Stimulated activated CD8-positive, alpha-beta memory T cell treated with anti-CD3 and anti-CD28 coated beads, Interleukin-12 subunit alpha, Interleukin-12 subunit beta, amount 100 ng/mL, for 4 hours (primary cell): ENCODE measurements around the gene GNAS-AS1.

ENCODE experiments used
- DNase-seq: peaks from one replicate; pipeline ENCODE4 v3.0.0-alpha.2; 2020; ENCODE audit warnings: low read depth

Gene GNAS-AS1

GRCh38 chr20:58808271-58809046, 42.2 kb downstream of the GNAS-AS1 start:
- no peak for DNase-seq

GRCh38 chr20:58807801-58808200, 42.9 kb downstream of the GNAS-AS1 start:
- no peak for DNase-seq

- no peak for DNase-seq
Measured at GRCh38 chr20:58803533-58803932, 47.2 kb downstream of the GNAS-AS1 start.

GRCh38 chr20:58802061-58802460, 48.6 kb downstream of the GNAS-AS1 start:
- no peak for DNase-seq

- no peak for DNase-seq
Measured at GRCh38 chr20:58800134-58800871, 50.4 kb downstream of the GNAS-AS1 start.

- no peak for DNase-seq
Measured at GRCh38 chr20:58797371-58798338, 53.0 kb downstream of the GNAS-AS1 start.

- DNase-seq = no peak
Measured at GRCh38 chr20:58795923-58796245, 54.8 kb downstream of the GNAS-AS1 start.

- no peak for DNase-seq
Measured at GRCh38 chr20:58795181-58795922, 55.4 kb downstream of the GNAS-AS1 start.

GRCh38 chr20:58794510-58795180, 56.1 kb downstream of the GNAS-AS1 start:
- no peak for DNase-seq

GRCh38 chr20:58793512-58794420, 56.9 kb downstream of the GNAS-AS1 start:
- no peak for DNase-seq

GRCh38 chr20:58792426-58792825, 58.3 kb downstream of the GNAS-AS1 start:
- no peak for DNase-seq

- DNase-seq = no peak
Measured at GRCh38 chr20:58791286-58791685, 59.4 kb downstream of the GNAS-AS1 start.

- no peak for DNase-seq
Measured at GRCh38 chr20:58790454-58790853, 60.2 kb downstream of the GNAS-AS1 start.

- no peak for DNase-seq
Measured at GRCh38 chr20:58788896-58789544, 61.7 kb downstream of the GNAS-AS1 start.

GRCh38 chr20:58787211-58788005, 63.3 kb downstream of the GNAS-AS1 start:
- no peak for DNase-seq

GRCh38 chr20:58784321-58785074, 66.2 kb downstream of the GNAS-AS1 start:
- no peak for DNase-seq

- DNase-seq = no peak
Measured at GRCh38 chr20:58783511-58784011, 67.1 kb downstream of the GNAS-AS1 start.

GRCh38 chr20:58781138-58781537, 69.6 kb downstream of the GNAS-AS1 start:
- DNase-seq = no peak
